DND-41 (cell line): ENCODE measurements around the gene RNF130.

ENCODE experiments used
- ATAC-seq: fragments of 200-7000 bp; cut with Tn5 transposase; 3 replicates; pipeline ENCODE4 v1.9.1; 2021; ENCODE audit warnings: low read depth; ENCODE audit not compliant: insufficient read depth
- DNase-seq: peaks from one replicate; pipeline ENCODE4 v3.0.0-alpha.2; 2020
- H2AFZ ChIP-seq: 2 replicates; pipeline ENCODE4 v1.6.0; 2012; ENCODE audit warnings: low read depth, low read length
- H3K27ac ChIP-seq: 2 replicates; pipeline ENCODE4 v1.5.1; 2012; ENCODE audit warnings: low read length, inconsistent platforms
- H3K27me3 ChIP-seq: fragments of 200-600 bp; sonication (generic); 2 replicates; pipeline ENCODE4 v1.6.0; 2012; ENCODE audit warnings: low read length, mild to moderate bottlenecking, inconsistent platforms; ENCODE audit not compliant: insufficient read depth, poor library complexity
- H3K36me3 ChIP-seq: 2 replicates; pipeline ENCODE4 v1.5.1; 2012; ENCODE audit warnings: low read length, inconsistent platforms; ENCODE audit not compliant: insufficient read depth
- H3K4me1 ChIP-seq: 2 replicates; pipeline ENCODE4 v1.5.1; 2012; ENCODE audit warnings: mild to moderate bottlenecking, low read length; ENCODE audit not compliant: insufficient read depth
- H3K4me2 ChIP-seq: 2 replicates; pipeline ENCODE4 v1.6.0; 2012; ENCODE audit warnings: mild to moderate bottlenecking, moderate library complexity, low read length, inconsistent platforms; ENCODE audit not compliant: insufficient read depth
- H3K4me3 ChIP-seq, 2 experiments: fragments of 200-600 bp in 1 of 2; shearing (Covaris generic) in 1 of 2; 2 replicates each; pipeline ENCODE4 v1.5.1; 2012 to 2016; ENCODE audit warnings: inconsistent platforms in 2 of 2, low read length in 2 of 2, mild to moderate bottlenecking in 2 of 2, low read depth in 1 of 2, moderate library complexity in 1 of 2
- H3K79me2 ChIP-seq: 2 replicates; pipeline ENCODE4 v1.6.0; 2012; ENCODE audit warnings: low read length, inconsistent platforms; ENCODE audit not compliant: insufficient read depth
- H3K9ac ChIP-seq: 2 replicates; pipeline ENCODE4 v1.6.0; 2012; ENCODE audit warnings: low read depth, mild to moderate bottlenecking, inconsistent platforms, low read length, moderate library complexity
- H3K9me3 ChIP-seq: 2 replicates; pipeline ENCODE4 v1.5.1; 2012; ENCODE audit warnings: low read length, moderate library complexity, mild to moderate bottlenecking, inconsistent platforms; ENCODE audit not compliant: insufficient read depth, severe bottlenecking
- H4K20me1 ChIP-seq: 2 replicates; pipeline ENCODE4 v1.6.0; 2012; ENCODE audit warnings: low read length; ENCODE audit not compliant: insufficient read depth
- CTCF ChIP-seq: IDR thresholded peaks from 2 replicates; pipeline ENCODE4 v1.5.1; 2012; ENCODE audit warnings: borderline replicate concordance, low read length, moderate library complexity, mild to moderate bottlenecking; ENCODE audit not compliant: poor library complexity, severe bottlenecking; ENCODE audit errors: extremely low read depth
- EZH2 ChIP-seq: IDR thresholded peaks from 3 replicates; pipeline ENCODE4 v1.6.1; 2012; ENCODE audit warnings: borderline replicate concordance, low read depth, mild to moderate bottlenecking, moderate library complexity, low read length, inconsistent platforms; ENCODE audit not compliant: severe bottlenecking

The RNF130 gene

GRCh38 chr5:180070756-180071530, 616 bp downstream of the RNF130 start:
- Histone ChIP-seq H3K9me3 (no peaks in the 10 kb centered on the region), H3K4me1 (peaks cover 24% of the 10 kb centered on the region), H3K4me2 (peak overlapping the region; percentile 67), H4K20me1 (no peaks in the 10 kb centered on the region; the same call in 1 of the 2 replicates), H3K27ac (no peak overlapping the region), H3K27me3 (peaks cover 37% of the 10 kb centered on the region), H3K9ac (peak overlapping the region; percentile 74), H3K36me3 (no peaks in the 10 kb centered on the region), H3K4me3 (peak overlapping the region; percentile 17 to 71; a peak in 3 of 4 replicates), H2AFZ (peak overlapping the region; percentile 69), H3K79me2 (no peaks in the 10 kb centered on the region)
- no peak for DNase-seq
- ATAC-seq: peak; percentile 38
- TF ChIP-seq CTCF: no peak
- peak; percentile 65 for TF ChIP-seq EZH2

- DNase-seq (no peak), ATAC-seq (no peak)
- Histone ChIP-seq H3K4me1 (peaks cover 24% of the 10 kb centered on the region), H3K9ac (no peak overlapping the region), H3K4me2 (peak overlapping the region; percentile 67; the same call in 1 of the 2 replicates), H4K20me1 (no peaks in the 10 kb centered on the region; the same call in 1 of the 2 replicates), H3K27me3 (peaks cover 37% of the 10 kb centered on the region), H2AFZ (no peak overlapping the region), H3K27ac (no peak overlapping the region), H3K9me3 (no peaks in the 10 kb centered on the region), H3K36me3 (no peaks in the 10 kb centered on the region), H3K4me3 (0 out of 4 replicates have a peak overlapping the region, but pooled peaks of 1 of the 2 experiments have one; percentile 71), H3K79me2 (no peaks in the 10 kb centered on the region)
- TF ChIP-seq CTCF (no peak), EZH2 (no peak)
Measured at GRCh38 chr5:180069589-180070247, 1.8 kb downstream of the RNF130 start.

- no peaks in the 10 kb centered on the region for H3K79me2 ChIP-seq
- no peak overlapping the region for H3K9ac ChIP-seq
- no peak overlapping the region for H3K4me3 ChIP-seq
- ATAC-seq: no peak
- no peak overlapping the region for H3K27ac ChIP-seq
- no peak for TF ChIP-seq EZH2
- no peak for TF ChIP-seq CTCF
- no peak overlapping the region for H2AFZ ChIP-seq
- H3K9me3 ChIP-seq: no peaks in the 10 kb centered on the region
- no peaks in the 10 kb centered on the region; the same call in 1 of the 2 replicates for H4K20me1 ChIP-seq
- no peak for DNase-seq
- H3K4me1 ChIP-seq: peaks cover 24% of the 10 kb centered on the region
- no peak overlapping the region for H3K4me2 ChIP-seq
- H3K36me3 ChIP-seq: no peaks in the 10 kb centered on the region
- peaks cover 37% of the 10 kb centered on the region for H3K27me3 ChIP-seq
Measured at GRCh38 chr5:180068519-180069090, 3.0 kb downstream of the RNF130 start.
